Measurements from ENCODE around the gene PBRM1.

PBRM1 gene

DNA sequence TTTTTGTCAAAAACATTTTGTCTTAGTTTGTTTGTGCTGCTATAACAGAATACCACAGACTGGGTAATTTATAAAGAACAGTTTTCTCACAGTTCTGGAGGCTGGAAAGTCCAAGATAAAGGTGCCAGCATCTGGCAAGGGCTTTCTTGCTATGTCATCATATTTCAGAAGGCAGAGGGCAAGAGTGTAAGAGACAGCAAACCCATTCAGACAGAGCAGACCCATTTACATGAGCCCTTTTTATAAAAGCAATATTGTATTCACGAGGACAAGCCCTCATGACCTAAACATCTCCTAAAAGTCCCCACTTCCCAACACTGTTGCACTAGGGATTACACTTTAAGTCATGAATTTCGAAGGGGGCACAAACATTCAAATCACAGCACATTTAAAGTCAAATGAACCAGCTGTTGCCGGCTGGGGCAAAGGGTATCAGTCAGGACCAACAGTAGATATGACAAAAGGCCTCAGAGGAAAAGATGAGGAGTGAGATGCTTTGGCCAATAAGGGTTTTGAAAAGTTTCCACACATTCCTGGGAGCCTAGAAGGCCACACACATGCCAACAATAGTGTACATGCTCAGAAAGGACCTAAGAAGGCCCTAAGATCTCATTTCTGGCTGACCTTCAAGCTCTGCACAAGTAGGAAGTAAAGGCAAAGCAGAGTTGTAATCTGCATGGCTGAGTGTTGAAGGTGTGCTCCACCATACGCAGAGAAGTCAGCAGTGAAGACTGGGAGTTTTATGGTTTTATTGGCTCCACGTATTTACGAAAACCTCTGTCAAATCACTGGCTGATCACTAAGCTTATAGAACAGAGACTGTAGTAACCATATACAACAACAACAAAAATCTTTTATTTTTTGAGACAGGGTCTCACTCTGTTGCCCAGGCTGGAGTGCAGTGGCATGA, 111.4 kb downstream of the PBRM1 start:
- no peak for DNase-seq (ENCODE audit: low read depth, low spot score)

DNA sequence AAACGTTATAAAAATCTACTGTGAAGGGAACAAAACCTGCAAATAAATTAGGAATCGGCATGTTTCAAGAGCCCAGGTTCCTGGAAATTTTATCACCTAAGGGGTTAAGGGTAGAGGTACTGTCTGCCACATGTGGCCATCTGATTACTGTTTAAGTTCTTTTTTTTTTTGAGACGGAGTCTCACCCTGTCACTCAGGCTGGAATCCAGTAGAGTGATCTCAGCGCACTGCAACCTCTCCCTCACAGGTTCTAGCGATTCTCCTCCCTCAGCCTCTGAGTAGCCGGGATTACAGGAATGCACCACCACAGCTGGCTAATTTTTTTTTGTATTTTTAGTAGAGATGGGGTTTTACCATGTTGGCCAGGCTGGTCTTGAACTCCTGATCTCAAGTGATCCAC, 113.5 kb downstream of the PBRM1 start:
- no peak for DNase-seq (ENCODE audit: low read depth, low spot score)

DNA sequence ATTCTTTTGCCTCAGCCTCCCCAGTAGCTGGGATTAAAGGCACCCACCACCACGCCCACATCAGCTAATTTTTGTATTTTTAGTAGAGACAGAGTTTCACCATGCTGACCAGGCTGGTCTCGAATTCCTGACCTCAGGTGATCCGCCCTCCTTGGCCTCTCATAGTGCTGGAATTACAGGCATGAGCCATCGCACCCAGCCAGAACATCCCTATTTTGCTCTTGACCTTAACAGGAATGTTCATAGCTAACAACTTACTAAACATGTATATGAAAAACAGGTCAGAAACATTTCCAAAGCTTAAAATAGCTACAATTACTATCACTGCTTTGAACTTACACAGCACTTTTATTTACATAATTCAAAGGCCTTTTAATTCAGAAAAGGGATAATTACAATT, 115.6 kb downstream of the PBRM1 start:
- no peak for DNase-seq (ENCODE audit: low read depth, low spot score)

DNA sequence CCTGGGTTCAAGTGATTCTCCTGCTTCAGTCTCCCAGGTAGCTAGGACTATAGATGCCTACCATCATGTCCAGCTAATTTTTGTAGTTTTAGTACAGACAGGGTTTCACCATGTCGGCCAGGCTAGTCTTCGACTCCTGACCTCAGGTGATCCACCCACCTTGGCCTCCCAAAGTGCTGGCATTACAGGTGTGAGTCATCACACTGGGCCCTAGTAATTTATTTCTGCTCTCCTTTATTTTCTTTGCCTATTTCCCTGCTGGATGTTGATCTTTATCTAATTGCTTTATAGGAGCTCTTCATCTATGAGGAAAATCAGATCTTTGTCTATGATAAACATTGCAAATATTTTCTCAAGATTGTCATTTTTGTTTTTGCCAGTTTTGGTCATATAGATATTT, 117.6 kb downstream of the PBRM1 start:
- no peak for DNase-seq (ENCODE audit: low read depth, low spot score)

DNA sequence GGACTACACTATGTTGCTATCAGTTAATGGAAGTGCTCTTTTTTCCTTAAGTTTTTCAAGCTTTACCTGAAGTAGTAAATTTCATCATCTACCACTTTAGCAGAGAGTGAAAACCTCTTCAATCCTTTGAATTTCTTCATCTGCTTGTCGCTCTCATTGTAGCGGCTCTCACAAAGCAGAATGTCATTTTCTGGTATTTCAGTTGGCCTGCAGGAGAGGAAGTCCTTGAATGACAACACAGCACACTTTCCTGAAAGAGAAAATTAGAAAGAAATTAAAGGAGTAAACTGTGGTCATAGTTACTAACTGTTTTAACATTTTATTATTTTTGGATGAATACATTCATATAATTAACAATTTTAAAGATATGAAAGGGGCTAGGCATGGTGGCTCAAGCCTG, 121.7 kb downstream of the PBRM1 start:
- no peak for DNase-seq (ENCODE audit: low read depth, low spot score)

DNA sequence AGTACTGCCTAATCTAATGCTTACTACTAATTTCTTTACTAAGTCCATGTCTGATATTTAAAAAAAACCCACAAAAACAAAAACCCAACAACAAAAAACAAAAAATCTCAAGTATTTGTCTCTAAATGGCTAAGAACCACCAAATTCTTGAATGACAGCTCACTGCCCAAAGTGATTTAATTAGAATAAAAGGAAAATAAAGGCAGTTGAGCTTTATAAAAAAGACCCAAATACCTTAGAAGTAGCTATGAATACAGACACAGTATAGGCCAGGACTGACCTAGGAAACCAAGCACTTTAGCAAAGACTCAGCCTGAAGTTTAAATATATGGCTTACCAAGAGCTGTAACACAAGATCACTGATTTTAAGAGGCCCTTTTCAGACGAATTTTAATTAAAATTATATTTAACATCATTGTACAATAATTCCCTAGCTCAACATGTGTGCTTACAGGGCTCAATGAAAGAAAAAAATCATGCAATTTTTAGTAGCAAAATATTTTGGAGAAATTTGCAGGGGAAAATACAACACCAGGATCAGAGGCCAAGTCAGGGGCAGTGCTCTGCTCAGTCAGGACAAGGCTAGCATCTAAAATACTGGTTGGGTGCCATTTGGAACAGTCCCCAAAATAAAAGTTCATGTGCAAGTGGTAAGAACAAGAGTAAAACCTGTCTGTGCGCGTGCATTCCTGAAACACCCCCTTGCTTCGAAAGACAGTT, 124.5 kb downstream of the PBRM1 start:
- DNase-seq (ENCODE audit: low read depth, low spot score) = no peak

DNA sequence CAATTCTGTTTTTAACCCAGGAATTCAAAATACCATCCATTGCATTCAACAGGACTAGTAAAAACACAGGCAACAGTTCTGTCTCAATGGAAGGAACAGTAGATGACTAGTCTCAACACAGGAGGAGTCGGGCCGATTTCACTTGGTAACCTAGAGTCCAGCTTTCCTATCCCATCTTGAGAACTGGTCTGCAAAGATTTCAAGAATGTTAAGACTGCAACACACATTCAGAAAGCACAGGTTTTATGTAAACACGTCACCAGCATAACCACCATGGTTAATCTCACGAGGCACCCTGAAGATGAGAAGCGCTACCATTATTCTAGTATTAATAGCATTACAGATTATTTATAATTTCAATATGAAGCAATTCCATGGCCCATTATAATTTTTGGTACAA, 127.3 kb downstream of the PBRM1 start:
- DNase-seq (ENCODE audit: low read depth, low spot score) = no peak

DNA sequence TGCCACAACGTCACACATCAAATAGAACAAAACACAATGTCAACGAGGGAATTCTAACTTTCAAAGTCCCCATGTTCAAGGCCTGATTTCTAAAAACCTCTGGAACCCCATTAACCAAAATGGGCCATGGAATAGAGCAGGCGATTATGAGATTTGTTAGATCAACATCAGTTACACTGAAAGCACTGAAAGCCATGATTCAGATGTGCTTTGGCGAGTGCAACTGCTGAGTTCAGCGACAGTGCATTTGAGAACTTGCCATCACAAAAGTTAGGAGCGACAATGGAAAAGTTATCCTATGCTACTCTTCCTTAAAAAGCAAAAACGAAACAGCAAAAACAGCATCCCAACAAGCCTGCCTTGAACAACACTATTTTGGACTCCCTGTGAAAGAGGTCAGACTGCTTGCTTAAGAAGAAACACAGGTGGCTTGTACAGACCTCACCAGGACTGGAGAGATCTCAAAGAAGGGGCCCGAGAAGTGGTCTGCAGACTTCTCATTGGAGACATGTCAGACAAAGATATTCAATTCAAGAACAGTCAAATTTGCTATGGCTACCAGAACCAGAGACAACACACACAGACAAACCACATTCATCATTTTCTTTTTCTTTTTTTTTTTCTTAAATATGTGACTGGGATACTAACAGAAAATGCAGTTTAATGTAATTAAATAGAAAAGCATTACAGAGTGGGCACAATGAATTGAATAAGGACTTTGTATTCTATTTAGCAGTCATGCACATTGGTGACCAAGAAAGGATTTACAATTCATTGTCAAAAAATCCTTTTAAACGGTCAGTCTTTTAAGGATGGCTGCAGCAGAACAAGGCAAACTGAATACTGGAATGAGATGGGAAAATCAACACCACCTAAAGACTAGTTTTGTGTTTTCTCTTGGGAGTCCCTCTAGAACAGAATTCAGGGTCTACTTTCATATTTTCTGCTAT, 128.4 kb downstream of the PBRM1 start:
- DNase-seq (ENCODE audit: low read depth, low spot score) = no peak

DNA sequence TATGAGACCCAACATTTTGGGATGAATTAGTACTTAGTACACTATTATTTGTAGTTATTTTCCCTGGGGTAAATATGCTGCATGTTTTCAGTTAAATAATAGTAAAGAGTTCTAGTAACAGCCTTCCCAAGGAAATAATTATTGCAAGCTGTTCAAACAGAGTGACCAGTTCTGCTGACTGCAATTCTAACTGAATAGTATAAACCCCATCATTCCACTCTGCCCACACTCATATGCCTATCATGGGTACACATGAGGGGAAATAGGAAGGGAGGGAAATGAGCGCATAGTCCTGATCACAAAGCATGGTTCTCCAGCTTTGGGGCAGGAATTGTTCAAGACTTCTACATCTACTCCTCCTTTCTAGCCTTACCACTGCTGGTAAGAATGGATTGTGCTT, 130.7 kb downstream of the PBRM1 start:
- DNase-seq (ENCODE audit: low read depth, low spot score) = no peak

DNA sequence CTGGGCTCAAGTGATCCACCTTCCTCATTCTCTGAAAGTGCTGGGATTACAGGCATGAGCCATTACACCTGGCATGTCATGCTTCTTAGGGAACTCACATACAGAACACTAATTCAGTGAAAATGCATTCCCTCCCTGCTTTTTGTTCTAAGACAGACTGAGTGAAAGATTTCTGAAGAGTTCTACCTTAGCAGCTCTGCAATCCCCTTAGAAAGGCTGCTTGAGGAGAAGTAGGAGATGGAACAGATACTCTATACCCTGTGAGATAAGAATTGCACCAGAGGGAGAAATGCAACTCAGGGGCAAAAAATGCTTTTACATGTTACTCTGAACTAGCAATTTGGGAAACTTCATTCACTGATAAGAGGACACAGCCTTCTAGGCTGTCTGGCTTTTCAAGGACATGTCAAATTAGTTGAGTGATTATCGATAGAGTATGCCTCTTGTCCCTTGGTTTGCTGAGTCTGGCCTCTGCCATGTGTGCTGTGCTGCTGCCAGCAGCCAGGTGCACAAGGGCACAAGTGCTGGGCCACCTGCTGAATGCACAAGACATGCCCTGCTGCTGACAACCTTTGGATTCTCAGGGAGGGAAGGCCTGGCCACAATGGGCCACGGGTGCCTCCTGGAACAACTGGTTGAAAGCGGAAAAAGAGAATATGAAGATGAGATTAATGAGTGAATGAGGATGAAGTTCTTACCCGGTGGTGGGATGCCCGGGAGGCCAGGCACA, 131.5 kb downstream of the PBRM1 start:
- no peak for DNase-seq (ENCODE audit: low read depth, low spot score)

DNA sequence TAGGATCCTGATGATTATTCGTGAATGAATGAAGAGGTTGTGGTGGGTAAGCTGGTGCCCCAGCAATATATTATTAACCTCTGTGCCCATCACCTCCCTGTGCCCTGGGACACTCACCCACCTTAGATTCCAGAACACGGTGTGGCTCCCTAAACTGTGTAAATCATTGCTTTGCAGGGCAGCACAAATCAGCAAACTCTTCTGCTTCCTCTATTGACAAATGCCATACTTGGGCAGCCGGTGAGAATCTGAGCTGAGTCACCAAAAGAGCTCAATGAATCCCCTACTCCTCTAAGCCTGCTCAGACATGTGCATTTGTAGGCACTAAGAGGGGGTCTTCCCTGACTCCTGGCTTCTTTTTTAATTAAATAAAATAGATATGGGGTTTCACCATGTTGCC, 133.6 kb downstream of the PBRM1 start:
- no peak for DNase-seq (ENCODE audit: low read depth, low spot score)

DNA sequence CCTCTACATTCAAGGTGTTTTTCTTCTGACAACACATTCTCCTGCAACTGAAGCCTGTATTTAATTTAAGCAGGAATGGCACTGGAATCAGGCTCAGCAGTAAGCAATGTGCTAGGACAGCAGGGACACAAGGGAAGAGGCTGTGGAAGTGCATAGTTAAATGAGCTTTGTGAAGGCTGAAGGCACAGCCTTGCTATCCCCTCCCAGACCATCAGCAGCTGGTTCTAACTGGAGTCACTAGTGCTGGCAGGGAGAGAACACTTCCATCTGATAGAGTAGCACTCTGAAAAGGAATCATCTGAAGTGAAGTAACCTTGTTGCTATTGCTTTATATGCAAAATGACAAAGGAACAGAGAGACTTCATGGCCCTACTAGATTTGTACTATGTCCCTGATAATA, 134.6 kb downstream of the PBRM1 start:
- DNase-seq (ENCODE audit: low read depth, low spot score) = no peak

DNA sequence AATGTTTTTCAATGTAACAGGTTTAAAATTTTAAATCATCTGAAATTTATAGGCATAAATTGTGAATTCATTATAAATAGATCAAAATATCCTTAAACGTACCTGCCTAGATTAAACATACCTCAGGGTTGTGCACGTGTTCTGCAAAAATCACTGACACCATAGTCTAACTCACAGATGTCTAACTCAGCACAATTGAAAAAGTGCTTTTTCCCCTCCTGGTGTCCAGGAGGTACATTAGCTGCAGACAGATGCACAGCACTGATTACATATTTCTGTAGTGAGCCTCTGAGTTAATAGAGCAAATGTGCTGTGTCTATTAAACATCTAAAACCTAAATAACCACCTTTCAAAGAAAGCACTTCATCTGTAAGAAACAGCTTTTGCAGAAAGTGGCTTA, 138.6 kb downstream of the PBRM1 start:
- no peak for DNase-seq (ENCODE audit: low read depth, low spot score)

DNA sequence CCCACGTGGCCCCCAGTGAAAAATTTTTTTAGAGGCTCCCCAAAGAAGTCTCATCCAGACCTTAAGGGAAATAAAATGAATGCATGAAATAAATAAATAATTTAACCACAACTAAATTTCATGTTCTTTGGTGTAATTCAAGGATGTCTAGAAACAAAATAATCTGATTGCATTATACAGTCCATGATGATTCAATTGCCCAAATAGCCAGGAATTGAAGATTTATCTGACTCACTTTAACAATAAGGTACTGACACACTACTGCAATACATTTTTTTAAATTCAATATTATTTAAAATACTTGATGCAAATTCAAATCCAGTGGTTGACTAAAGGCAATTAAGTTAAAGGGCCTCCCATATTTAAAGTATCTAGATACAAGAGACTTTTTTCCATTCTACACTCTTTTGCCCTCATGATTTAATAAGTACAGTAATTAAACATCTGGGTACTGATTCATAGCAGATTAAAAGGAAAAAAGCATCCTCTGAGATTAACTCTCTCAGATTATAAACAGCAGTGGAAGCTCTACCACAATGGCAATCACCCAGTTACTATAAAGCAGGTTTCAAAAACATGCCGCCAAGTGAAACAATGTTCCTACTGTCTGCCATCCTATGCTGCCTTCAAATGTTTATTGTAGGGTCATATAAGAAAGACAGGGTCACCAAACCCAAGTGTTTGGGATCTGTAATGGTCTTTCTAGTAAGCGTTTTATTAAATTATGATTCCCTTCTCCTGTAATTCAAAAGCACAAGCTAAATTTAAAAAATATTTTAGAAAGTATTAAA, 139.4 kb downstream of the PBRM1 start:
- no peak for DNase-seq (ENCODE audit: low read depth, low spot score)

DNA sequence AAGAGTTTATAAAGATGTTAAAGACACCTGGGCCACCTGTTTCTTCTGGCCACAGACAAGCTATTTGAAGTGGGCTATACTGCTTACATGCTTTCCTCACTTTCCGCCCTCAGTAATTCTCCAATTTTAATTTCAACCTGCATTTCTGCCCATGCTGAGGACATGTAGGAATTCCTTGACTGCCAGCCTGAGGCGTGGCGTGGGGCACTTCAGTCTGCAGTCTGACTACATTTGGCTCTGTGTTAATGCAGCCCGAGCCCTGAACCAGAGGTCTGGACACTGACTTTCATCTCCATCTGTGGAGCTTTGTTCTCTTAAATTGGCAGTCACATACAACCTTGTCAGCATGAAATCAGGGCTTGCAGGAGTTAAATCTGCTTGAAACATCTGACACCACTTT, 140.8 kb downstream of the PBRM1 start:
- DNase-seq (ENCODE audit: low read depth, low spot score) = no peak

DNA sequence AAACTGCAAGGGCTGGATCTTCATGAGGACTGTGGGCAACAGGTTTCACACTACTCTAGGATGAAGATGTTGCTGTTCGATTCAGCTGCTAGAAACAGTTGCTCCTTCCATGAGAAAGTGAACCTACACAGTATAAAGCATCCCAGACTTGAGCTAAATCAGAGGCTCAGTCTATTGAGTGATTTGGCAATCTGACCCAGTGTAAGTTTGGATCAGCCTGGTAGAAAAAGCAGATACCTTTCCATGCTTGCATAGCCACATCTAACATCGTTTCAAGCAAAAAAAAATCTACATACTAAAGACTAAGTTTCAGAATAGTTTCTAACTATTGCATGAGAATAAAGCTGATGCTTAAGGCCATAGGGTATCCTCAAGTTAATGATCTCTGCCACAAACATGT, 144.7 kb downstream of the PBRM1 start:
- DNase-seq (ENCODE audit: low read depth, low spot score) = no peak

DNA sequence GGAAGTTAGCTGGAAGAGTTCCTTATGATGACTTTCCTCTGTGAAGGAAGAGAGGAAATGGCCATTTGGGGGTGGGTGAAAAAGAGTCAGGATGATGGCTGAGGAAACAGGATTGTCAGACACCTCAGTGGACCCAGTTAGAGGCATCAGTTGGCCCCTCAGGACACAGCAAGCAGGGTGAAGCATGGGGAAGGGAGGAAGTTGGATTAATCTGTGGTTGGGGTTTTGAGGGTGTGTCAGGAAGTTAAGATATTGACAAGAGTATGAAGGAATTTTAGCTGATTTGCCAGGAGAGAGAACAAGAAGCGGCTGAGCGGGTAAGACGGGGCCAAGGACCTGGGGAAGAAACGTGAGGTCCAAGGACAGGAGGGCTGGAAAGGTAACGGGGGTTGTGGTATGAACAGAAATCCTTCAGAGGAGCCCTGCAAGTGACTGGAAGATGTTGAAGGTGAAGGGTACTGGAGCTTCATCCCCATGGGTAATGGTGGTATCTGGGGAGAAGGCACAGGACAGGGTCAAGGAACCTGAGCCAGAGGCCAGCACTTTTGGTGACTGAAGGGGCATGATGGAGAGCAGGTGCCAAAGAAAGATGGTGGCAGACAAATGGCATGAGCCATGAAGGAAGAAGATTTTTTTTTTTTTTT, 146.6 kb downstream of the PBRM1 start:
- DNase-seq (ENCODE audit: low read depth, low spot score) = no peak

DNA sequence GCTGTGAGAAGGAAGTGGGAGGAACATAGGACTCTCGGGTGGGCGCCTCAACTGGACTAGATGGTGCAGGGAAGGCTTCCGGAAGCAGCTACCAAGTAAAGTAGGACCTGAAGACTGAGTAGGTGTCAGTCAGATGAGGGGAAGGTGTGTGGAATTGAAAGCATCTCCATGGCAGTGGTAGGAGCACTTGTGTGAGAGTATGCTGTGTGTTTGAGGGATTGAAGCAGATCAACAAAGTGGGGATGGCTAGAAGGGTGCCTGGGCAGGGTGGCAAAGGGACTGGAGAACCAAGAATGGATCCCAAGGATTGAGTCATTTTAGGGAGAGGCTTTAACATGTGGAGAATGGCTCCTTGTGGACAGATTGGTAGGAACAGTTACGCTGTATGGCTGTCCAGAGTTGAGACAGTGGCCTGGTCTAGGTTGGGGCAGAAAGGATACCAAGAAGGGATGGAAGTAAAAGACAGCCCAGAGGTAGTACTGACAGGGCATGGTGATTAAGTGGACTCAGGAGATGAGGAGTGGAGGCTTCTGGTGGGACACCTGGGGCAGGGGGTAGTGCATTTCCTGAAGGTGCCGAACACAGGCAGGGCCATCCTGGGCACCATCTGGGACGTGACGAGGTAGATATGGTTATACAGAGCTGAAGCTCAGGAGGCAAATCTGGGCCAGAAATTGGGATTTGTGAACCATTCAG, 147.8 kb downstream of the PBRM1 start:
- DNase-seq (ENCODE audit: low read depth, low spot score) = no peak

DNA sequence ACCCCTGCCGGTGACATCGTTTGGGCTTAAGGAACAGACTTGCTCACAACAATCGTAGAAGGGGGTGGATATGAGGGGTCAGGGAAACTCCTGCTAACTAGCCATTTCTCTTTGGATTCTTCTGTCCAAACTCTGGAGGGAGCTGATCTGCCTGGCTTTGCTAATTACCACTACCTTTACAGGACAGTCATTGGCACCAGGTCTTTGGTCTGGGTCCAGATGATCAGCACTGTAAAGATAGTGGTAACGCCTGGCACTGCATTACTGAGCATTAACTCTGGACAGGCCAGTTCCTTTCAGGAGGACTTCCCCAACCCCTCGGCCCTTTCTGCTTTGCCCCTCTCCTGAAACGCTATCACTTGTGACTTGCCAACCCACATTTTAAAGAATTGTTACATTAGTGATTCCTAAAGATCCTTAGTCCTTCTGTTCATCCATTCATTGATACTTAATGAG, 148.5 kb downstream of the PBRM1 start:
- DNase-seq (ENCODE audit: low read depth, low spot score) = no peak

Data from brain pericyte (primary cell).